D721Med (cell line): Measurements from ENCODE around the gene WASF2.

Experiments used
- DNase-seq: peaks from one replicate; pipeline ENCODE4 v3.0.0; 2011; ENCODE audit warnings: low spot score; ENCODE audit not compliant: insufficient read length
- FAIRE-seq: peaks from 2 replicates; lab custom pipeline; 2011; peaks lifted over from hg19 to GRCh38; lab: Jason Lieb, UNC
- CTCF ChIP-seq: IDR thresholded peaks from 2 replicates; pipeline ENCODE4 v1.5.1; 2012; ENCODE audit warnings: mild to moderate bottlenecking, control low read depth; ENCODE audit not compliant: insufficient read depth; ENCODE audit errors: missing control alignments

Gene WASF2

GRCh38 chr1:27372808-27373690, 116.9 kb downstream of the WASF2 start:
- TF ChIP-seq CTCF = no peak
- no peak for DNase-seq
- FAIRE-seq = no peak

DNA sequence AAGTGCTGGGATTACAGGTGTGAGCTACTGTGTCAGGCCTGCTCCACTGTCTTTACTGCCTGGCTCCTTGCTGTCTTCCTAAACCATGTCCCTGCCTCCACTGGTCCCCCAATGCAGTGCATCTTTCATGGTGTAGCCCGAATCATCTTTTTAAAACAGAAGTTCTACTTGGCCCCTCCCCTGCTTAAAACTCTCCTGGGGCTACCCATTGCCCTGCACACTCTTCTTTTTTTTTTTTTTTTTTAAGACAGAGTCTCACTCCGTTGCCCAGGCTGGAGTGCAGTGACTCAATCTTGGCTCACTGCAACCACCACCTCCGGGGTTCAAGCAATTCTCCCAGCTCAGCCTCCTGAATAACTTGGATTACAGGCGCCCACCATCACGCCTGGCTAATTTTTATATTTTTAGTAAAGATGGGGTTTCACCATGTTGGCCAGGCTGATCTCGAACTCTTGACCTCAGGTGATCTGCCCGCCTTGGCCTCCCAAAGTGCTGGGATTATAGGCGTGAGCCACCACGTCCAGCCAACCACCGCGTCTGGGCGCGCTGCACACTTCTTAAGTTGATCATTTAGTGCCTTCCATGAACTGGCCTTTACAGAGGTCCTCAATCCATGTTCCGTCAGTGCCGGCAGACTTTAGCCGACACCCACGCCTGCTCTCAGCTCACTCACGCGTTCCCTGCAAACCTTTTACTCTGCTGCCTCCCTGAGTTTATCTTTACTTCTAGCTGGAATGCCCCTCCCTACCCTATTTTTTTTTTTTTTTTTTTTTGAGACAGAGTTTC, 117.8 kb downstream of the WASF2 start:
- DNase-seq (no peak), FAIRE-seq (no peak)
- no peak for TF ChIP-seq CTCF

GRCh38 chr1:27368869-27369582, 120.9 kb downstream of the WASF2 start:
- TF ChIP-seq CTCF = peak; percentile 12
- no peak for FAIRE-seq
- DNase-seq = no peak

DNA sequence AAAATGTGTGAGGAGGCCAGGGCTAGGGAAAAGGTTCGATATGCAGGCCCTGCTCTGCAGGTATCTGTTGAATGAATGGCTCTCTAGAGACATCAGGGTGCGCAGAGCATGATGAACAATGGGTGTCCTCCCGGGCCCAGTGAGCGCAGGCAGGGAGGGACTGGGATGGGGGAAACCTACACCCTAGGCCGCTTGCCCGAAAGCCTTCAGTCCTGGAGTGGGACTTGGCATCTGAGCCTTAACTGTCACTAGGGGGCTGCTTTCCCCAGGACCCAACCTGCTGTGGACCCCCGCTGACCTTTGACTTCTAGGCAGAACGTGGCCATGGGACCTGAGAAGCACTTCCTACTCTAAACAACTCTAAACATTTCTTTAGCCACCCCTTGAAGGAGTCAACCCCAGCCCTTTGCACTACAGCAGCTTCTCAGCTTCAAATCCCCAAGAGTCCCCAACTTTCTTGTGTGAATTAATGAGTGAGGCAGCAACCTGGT, 122.8 kb downstream of the WASF2 start:
- DNase-seq (no peak), FAIRE-seq (no peak)
- no peak for TF ChIP-seq CTCF

DNA sequence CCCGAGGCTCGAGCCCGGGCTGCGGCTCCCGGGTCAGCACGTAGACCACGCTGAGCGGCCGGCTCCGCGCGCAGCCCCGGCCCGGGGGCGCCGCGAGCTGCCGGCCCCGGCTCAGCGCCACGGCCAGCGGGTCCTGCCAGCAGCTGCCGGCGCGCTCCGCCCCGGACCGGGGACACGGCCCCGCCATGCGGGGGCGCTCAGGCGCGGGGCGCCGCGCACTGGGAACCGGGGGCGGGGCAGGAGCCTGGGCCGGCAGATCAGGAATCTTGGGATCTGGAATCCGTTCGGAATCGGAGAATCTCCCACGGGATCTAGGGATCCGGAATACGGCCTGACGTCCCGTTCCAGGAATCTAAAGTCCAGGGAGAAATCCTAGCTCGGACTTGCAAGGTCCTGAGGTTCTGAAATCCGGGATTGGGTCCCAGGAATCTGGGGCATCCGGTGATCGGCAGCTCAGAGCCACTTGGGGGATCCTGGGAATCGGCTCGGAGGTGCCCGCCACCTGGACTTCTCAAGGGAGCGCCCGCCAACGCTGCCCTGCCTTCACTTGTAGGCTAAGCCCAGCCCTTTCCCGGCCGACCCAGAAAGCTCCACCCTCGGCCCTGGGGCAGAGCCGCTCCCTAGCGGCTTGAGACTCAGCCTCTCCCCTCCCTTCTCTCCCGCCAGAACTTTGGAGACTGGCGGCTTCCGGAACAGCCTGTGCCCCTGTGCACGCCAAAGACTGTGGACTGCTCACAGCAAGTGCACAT, 123.4 kb downstream of the WASF2 start, which contains the start of gene MAP3K6:
Gene MAP3K6, minus strand, starts transcription at position 551 of the 749 bp plus-strand sequence. Its CDS starts 364 bp downstream, at position 187.
- no peak for DNase-seq
- TF ChIP-seq CTCF = peak; percentile 43
- no peak for FAIRE-seq

DNA sequence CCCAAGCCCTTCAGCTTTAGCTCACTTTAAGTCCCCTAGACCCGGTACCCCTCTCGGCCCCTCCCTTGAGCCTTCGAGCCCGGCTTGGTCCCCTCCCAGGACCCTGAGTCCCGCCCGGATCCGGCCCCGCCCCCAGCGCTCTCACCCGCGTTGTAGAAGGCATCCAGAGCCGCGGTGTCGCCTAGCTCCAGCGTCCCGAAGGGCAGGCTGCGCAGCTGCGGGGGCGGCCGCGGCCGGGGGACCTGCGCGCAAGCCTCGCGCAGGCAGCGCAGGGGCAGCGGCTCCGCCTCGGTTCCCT, 123.9 kb downstream of the WASF2 start:
- no peak for TF ChIP-seq CTCF
- DNase-seq = no peak
- no peak for FAIRE-seq
